GM19035 (cell line): Measurements from ENCODE around the gene IP6K1.
"Not testable (repeated sequence)": the region's sequence is repeated elsewhere in the genome, so short reads cannot be mapped to it uniquely, and the experiment has no call there.

Source experiments
- ATAC-seq: cut with Tn5 transposase; IDR thresholded peaks from one replicate; pipeline ENCODE4 v1.9.1; 2021; ENCODE audit not compliant: unreplicated experiment

Gene IP6K1

GRCh38 chr3:49712631-49713317 lies 73.6 kb downstream of the IP6K1 start:
- no peak for ATAC-seq

GRCh38 chr3:49712166-49712565 lies 74.2 kb downstream of the IP6K1 start:
- ATAC-seq = no peak

- ATAC-seq = no peak
Observed at GRCh38 chr3:49711489-49711888, 74.9 kb downstream of the IP6K1 start.

- no peak for ATAC-seq
Observed at GRCh38 chr3:49709852-49710251, 76.5 kb downstream of the IP6K1 start.

GRCh38 chr3:49707113-49707480 lies 79.2 kb downstream of the IP6K1 start:
- no peak for ATAC-seq

GRCh38 chr3:49706456-49707112 lies 79.8 kb downstream of the IP6K1 start:
- ATAC-seq = no peak

GRCh38 chr3:49705390-49705960 lies 80.9 kb downstream of the IP6K1 start:
- ATAC-seq = no peak

- ATAC-seq = no peak
Observed at GRCh38 chr3:49704629-49705028, 81.7 kb downstream of the IP6K1 start.

- ATAC-seq = no peak
Observed at GRCh38 chr3:49703956-49704355, 82.4 kb downstream of the IP6K1 start.

GRCh38 chr3:49703443-49703927 lies 82.9 kb downstream of the IP6K1 start:
- ATAC-seq = peak; percentile 75

- ATAC-seq = no peak
Observed at GRCh38 chr3:49702672-49703071, 83.7 kb downstream of the IP6K1 start.

GRCh38 chr3:49701388-49702077 lies 84.8 kb downstream of the IP6K1 start:
- ATAC-seq = no peak

GRCh38 chr3:49700453-49701128 lies 85.8 kb downstream of the IP6K1 start:
- ATAC-seq = no peak

- ATAC-seq = no peak
Observed at GRCh38 chr3:49700014-49700413, 86.3 kb downstream of the IP6K1 start.

- ATAC-seq = no peak
Observed at GRCh38 chr3:49699281-49699979, 86.9 kb downstream of the IP6K1 start.

- not testable (repeated sequence) for ATAC-seq
Observed at GRCh38 chr3:49695350-49696015, 90.9 kb downstream of the IP6K1 start.

GRCh38 chr3:49694409-49695070 lies 91.8 kb downstream of the IP6K1 start:
- not testable (repeated sequence) for ATAC-seq

GRCh38 chr3:49691481-49691880 lies 94.9 kb downstream of the IP6K1 start:
- ATAC-seq = not testable (repeated sequence)

GRCh38 chr3:49690856-49691255 lies 95.5 kb downstream of the IP6K1 start:
- not testable (repeated sequence) for ATAC-seq
